Measurements from ENCODE around the gene GNRH2.
"Not testable (repeated sequence)": the region's sequence is repeated elsewhere in the genome, so short reads cannot be mapped to it uniquely, and the experiment has no call there.

The GNRH2 gene

GRCh38 chr20:3044336-3044965, 1.0 kb downstream of the GNRH2 start:
- no peak for DNase-seq

GRCh38 chr20:3045042-3045815, 1.8 kb downstream of the GNRH2 start:
- no peak for DNase-seq

DNA sequence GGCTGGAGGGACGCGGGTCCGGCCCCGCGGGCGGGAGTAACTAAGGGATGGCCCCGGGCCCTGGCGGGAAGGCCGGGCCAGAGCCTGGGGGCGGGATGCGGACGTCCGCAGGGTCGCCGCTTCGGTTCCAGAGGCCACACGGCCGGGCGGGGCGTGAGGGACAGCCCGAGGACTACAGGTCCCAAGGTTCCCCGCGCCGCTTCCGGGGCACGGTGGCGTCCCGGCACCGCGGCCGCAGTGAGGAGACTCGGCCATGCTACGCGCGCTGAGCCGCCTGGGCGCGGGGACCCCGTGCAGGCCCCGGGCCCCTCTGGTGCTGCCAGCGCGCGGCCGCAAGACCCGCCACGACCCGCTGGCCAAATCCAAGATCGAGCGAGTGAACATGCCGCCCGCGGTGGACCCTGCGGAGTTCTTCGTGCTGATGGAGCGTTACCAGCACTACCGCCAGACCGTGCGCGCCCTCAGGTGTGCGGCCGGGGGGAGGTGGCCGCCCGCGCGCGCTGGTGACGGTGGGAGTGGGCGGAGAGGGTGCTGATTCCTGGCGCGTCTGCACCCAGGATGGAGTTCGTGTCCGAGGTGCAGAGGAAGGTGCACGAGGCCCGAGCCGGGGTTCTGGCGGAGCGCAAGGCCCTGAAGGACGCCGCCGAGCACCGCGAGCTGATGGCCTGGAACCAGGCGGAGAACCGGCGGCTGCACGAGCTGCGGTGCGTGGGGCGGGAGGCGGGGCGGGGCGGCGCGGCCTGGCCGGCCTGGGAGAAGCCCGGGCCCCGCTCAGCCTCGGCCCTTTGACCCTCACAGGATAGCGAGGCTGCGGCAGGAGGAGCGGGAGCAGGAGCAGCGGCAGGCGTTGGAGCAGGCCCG, 2.6 kb downstream of the GNRH2 start, which contains the start of gene MRPS26:
MRPS26 (plus strand) TSS at position 237 of the 861 bp plus-strand sequence; CDS start at position 254, 17 bp downstream.
- peak; percentile 89 for DNase-seq

DNA sequence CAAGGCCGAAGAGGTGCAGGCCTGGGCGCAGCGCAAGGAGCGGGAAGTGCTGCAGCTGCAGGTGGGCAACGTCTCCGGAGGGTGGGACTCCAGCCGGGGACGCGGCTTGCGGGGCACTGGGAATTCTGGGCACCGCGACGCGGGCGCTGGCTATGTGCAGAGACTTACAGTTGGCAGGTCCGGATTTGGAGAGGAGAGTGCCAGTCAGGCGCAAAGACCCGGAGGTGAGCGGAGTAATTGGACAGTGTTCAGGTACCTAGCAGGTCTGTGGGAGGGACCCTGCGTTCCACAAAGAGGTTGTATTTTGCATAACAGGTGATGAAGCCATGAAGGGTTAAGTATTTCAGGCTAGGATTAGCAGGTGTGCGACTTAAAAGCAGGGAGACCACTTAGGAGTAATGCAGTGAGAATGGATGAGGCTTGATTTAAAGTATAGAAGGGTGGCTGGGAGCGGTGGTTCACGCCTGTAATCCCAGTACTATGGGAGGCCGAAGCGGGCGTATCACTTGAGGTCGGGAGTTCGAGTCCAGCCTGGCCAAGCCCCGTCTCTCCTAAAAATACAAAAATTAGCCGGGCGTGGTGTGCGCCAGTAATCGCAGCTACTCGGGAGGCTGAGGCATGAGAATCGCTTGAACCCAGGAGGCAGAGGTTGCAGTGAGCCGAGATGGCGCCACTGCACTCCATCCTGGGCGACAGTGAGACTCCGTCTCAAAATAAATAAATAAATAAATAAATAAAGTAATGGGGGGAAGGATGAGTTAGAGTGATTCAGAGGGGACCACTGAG, 3.4 kb downstream of the GNRH2 start:
- peak; percentile 96 for DNase-seq

- no peak for DNase-seq
Observed at GRCh38 chr20:3047486-3048419, 4.3 kb downstream of the GNRH2 start.

- no peak for DNase-seq
Observed at GRCh38 chr20:3051385-3052019, 8.1 kb downstream of the GNRH2 start.

- no peak for DNase-seq
Observed at GRCh38 chr20:3059489-3059888, 16.1 kb downstream of the GNRH2 start.

GRCh38 chr20:3064119-3064518, 20.7 kb downstream of the GNRH2 start:
- DNase-seq: not testable (repeated sequence)

DNA sequence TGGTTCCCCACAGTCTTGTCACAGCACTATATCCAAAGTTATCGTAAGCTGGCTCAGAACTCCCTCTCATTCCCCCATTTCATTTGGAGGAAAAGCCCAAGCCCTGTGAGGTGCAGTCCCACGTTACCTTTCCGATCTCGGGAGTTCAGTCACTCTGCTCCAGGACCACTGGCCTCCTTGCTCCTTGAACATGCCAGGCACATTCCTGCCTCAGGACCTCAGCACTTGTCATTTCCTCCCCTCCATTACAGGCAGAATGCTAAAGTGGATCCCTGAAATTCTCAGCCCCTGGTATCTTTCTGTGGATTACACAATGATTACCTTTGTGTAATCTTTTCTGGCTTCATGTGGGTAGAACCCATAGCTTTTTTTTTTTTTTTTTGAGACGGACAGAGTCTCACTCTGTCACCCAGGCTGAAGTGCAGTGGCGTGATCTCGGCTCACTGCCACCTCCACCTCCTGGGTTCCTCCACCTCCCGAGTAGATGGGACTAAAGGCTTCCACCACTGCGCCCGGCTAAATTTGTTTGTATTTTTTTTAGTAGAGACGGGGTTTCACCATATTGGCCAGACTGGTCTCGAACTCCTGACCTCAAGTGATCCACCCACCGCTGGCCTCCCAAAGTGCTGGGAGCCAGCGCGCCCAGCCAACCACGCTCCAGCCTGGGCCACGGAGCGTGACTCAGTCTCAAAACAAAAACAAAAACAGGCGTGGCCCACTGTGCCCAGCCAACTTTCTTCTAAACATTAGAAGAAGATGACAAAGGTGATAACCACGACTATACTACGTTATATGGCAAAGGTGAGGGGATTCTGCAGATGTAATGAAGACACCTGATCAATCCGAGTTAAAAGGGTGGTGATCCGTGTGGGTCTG, 24.0 kb downstream of the GNRH2 start:
- DNase-seq: no peak

DNA sequence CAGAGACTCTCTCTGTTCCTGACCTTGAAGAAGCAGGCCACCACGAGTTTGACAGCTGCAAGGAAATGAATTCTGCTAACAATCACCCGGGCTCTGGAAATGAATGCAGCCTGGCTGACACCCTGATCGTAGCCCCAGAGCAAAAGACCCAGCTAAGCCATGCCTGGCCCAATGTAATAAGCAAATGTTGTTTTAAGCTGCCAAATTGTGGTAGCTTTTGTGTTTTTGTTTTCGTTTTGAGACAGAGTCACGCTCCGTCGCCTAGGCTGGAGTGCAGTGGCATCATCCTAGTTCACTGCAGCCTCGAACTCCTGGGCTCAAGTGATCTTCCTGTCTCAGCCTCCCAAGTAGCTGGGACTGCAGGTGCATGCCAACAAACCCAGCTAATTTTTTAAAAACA, 24.7 kb downstream of the GNRH2 start:
- DNase-seq: no peak

DNA sequence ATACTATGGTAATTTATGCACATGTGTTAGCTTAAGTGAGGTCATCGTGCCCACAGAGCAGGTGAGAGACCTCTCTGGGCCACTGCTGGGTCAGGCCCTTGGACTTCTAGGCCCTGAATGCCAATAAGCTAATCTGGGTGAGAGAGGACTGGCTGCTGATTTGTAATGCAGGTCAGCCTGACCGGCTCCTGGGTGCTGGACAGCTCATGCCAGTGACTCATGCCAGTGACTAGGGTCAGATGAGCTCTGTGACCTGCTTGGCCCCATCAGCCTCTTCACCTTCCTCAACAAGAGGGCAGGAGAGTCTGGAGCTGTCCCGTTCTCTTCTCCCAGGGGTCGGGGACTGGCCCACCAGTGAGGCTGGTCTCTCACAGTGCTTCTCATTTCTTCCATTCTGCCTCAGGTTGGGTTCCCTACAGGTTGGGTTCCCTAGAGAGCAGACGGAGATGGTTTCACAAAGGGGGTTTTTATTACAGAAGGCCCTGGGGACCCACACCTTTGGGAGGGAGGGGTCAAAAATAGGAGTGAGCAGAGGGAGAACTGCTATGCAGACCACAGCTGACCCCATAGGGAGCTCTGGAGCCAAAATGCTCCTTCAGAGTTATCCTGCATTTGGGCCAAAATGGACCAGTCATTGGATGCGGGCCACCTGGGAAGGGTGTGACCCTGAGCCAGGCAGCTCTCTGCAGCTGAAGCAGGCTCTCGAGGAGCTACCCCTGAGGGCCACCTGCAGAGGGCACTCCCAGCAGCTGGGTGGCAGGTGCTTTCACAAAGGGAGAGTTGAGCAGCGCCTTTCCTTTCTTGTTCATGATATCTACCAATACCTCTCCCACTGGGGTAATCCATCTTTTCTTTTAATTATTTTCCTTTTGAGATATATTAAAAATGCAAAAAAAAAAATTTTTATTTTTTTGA, 25.8 kb downstream of the GNRH2 start:
- DNase-seq: peak; percentile 64

- no peak for DNase-seq
Observed at GRCh38 chr20:3070725-3071124, 27.3 kb downstream of the GNRH2 start.

DNA sequence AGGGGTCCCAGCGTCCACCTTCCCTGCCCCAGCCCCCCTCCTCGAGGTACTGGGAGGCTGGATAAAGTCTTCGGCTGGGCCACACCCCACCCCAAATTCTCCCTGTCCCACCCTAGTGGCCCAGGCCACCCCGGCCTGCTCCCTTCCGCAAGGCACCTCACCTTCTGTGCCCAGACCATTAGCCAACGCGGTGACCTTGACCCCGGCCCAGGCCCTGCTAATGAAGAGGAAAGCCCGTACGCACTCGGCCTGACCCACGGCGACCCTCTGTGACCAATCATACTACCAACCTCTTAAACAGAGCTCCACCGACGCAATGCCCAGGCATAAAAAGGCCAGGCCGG, 27.8 kb downstream of the GNRH2 start:
- DNase-seq: no peak

GRCh38 chr20:3071610-3072529, 28.4 kb downstream of the GNRH2 start, which contains the start of gene OXT:
Gene OXT (plus strand): TSS chr20:3071620. CDS start chr20:3071656, 36 bp downstream.
- DNase-seq: no peak

- no peak for DNase-seq
Observed at GRCh38 chr20:3072530-3073250, 29.3 kb downstream of the GNRH2 start.

DNA sequence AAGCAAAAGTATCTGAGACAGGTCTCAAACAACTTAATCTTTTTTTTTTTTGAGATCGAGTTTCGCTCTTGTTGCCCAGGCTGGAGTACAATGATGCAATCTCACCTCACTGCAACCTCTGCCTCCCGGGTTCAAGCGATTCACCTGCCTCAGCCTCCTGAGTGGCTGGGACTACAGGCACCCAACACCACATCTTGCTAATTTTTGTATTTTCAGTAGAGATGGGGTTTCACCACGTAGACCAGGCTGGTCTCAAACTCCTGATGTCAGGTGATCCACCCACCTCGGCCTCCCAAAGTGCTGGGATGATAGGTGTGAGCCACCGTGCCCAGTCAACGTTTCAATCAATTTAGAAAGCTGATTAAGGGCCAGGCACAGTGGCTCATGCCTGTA, 29.8 kb downstream of the GNRH2 start:
- not testable (repeated sequence) for DNase-seq

DNA sequence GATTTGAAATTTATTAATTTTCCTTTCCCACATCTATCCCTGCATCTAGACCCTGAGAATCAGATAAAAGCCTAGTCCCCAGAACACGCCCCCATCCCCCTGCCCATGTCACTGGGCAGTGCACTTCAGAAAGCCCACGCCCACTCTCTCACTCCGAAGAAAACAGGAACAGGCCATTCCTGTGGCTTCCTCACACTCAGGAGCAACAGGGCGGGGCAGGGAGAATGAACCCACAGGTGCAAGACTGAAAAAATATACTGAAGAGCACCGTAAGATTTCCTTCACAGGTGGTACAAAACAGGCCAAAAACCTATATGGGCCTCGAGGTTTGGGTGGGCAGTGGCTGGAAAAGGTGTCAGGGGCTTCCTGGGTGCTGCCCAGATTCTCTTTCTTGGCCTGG, 31.4 kb downstream of the GNRH2 start:
- no peak for DNase-seq

Data from NCI-H510A treated with DMSO at 0.1 percent for 48 hours (cell line).